ENCODE results near the gene ZSWIM4.

Gene ZSWIM4

DNA sequence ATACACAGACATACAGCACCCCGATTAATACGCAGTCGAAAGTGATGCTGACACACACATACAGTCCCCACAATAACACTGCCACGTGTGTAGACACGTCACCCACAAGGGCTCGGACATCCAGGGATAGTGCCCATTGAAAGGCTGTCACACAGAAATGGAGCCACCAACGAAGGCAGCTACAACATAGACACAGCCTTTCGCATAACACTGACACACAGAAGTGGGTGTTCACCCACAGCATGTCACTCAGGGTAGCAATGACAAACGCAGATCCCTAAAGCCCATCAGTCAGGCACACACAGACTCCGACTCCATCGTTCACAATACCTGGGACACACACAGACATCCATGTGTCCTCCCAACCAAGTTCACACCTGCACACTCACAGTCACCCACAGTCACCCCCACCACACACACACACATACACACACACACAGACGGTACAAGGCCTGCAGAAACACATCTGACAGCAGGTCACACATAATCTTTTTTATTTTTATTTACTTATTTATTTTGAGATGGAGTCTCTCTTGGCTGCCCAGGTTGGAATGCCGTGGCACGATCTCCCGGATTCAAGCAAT, 71.3 kb downstream of the ZSWIM4 start:
- no peaks in the 10 kb centered on the region for H3K36me3 ChIP-seq (ENCODE audit: low read depth)
- DNase-seq (ENCODE audit: low spot score) (no peak), ATAC-seq (ENCODE audit: low read depth) (no peak)
- H3K4me1 ChIP-seq (ENCODE audit: insufficient read depth, poor library complexity, severe bottlenecking), result peaks cover 3% of the 10 kb centered on the region
- TF ChIP-seq, protein P1, sequence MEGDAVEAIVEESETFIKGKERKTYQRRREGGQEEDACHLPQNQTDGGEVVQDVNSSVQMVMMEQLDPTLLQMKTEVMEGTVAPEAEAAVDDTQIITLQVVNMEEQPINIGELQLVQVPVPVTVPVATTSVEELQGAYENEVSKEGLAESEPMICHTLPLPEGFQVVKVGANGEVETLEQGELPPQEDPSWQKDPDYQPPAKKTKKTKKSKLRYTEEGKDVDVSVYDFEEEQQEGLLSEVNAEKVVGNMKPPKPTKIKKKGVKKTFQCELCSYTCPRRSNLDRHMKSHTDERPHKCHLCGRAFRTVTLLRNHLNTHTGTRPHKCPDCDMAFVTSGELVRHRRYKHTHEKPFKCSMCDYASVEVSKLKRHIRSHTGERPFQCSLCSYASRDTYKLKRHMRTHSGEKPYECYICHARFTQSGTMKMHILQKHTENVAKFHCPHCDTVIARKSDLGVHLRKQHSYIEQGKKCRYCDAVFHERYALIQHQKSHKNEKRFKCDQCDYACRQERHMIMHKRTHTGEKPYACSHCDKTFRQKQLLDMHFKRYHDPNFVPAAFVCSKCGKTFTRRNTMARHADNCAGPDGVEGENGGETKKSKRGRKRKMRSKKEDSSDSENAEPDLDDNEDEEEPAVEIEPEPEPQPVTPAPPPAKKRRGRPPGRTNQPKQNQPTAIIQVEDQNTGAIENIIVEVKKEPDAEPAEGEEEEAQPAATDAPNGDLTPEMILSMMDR (IDR thresholded peaks at IDR 0.05; ENCODE audit: poor library complexity, severe bottlenecking), result no peak
- peaks cover 4% of the 10 kb centered on the region for H3K27me3 ChIP-seq (ENCODE audit: insufficient read depth, poor library complexity, severe bottlenecking)
- H3K9me3 ChIP-seq (ENCODE audit: severe bottlenecking), result no peaks in the 10 kb centered on the region
- no peak overlapping the region for H3K27ac ChIP-seq (ENCODE audit: poor library complexity, severe bottlenecking)
- peak overlapping the region; percentile 31 for H3K4me3 ChIP-seq (ENCODE audit: severe bottlenecking)

DNA sequence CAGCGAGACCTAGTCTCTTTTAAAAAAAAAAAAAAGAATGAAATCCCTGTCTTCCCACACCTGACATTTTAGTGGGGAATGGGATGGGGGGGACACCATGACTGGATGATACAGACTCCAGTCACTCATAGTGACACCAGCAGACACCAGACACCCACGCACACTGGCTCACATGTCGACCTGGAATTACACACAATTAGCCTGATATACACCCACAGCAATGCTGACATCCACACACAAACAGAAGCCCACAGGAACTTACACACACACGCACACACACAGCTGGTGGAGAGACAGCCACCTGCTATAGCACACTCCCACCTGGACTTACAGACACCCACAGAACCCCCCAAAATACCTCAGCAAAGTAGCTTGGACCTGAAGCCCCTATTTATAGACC, 73.4 kb downstream of the ZSWIM4 start:
- H3K27ac ChIP-seq (ENCODE audit: poor library complexity, severe bottlenecking), result no peak overlapping the region
- DNase-seq (ENCODE audit: low spot score) (no peak), ATAC-seq (ENCODE audit: low read depth) (no peak)
- no peaks in the 10 kb centered on the region for H3K9me3 ChIP-seq (ENCODE audit: severe bottlenecking)
- no peak overlapping the region for H3K4me3 ChIP-seq (ENCODE audit: severe bottlenecking)
- TF ChIP-seq, protein P1 (IDR thresholded peaks at IDR 0.05; ENCODE audit: poor library complexity, severe bottlenecking), result no peak
- H3K27me3 ChIP-seq (ENCODE audit: insufficient read depth, poor library complexity, severe bottlenecking), result peaks cover 4% of the 10 kb centered on the region
- no peaks in the 10 kb centered on the region for H3K4me1 ChIP-seq (ENCODE audit: insufficient read depth, poor library complexity, severe bottlenecking)
- no peaks in the 10 kb centered on the region for H3K36me3 ChIP-seq (ENCODE audit: low read depth)

DNA sequence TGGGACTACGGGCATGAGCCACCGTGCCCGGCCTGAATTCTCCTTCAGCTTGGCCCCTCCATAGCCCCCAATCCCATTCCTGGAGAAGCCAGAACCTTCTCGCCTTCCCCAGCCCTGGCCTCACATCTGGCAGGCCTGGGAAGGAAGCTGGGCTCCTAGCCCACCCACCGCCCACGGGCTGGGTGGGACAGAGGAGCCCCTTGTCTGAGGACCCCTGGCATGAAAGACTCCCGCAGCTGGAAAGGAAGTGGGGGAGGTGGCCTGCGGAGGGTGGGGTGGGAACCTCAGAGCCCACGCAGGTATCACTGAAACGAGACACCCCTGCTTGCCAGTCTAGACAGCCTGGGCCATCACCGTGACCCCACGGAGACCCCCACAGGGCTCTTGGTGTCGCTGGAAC, 74.0 kb downstream of the ZSWIM4 start:
- Histone ChIP-seq H3K27ac (ENCODE audit: poor library complexity, severe bottlenecking) (no peak overlapping the region), H3K9me3 (ENCODE audit: severe bottlenecking) (no peaks in the 10 kb centered on the region), H3K36me3 (ENCODE audit: low read depth) (no peaks in the 10 kb centered on the region), H3K27me3 (ENCODE audit: insufficient read depth, poor library complexity, severe bottlenecking) (peaks cover 4% of the 10 kb centered on the region), H3K4me3 (ENCODE audit: severe bottlenecking) (no peak overlapping the region), H3K4me1 (ENCODE audit: insufficient read depth, poor library complexity, severe bottlenecking) (no peaks in the 10 kb centered on the region)
- ATAC-seq (ENCODE audit: low read depth) (no peak), DNase-seq (ENCODE audit: low spot score) (no peak)
- TF ChIP-seq, protein P1 (IDR thresholded peaks at IDR 0.05; ENCODE audit: poor library complexity, severe bottlenecking), result no peak

- no peaks in the 10 kb centered on the region for H3K9me3 ChIP-seq (ENCODE audit: severe bottlenecking)
- H3K4me3 ChIP-seq (ENCODE audit: severe bottlenecking), result no peak overlapping the region
- H3K27ac ChIP-seq (ENCODE audit: poor library complexity, severe bottlenecking), result no peak overlapping the region
- TF ChIP-seq, protein P1 (IDR thresholded peaks at IDR 0.05; ENCODE audit: poor library complexity, severe bottlenecking), result no peak
- H3K36me3 ChIP-seq (ENCODE audit: low read depth), result no peaks in the 10 kb centered on the region
- H3K27me3 ChIP-seq (ENCODE audit: insufficient read depth, poor library complexity, severe bottlenecking), result peaks cover 4% of the 10 kb centered on the region
- no peaks in the 10 kb centered on the region for H3K4me1 ChIP-seq (ENCODE audit: insufficient read depth, poor library complexity, severe bottlenecking)
- DNase-seq (ENCODE audit: low spot score) (no peak), ATAC-seq (ENCODE audit: low read depth) (no peak)
Measured at GRCh38 chr19:13870873-13871272, 75.6 kb downstream of the ZSWIM4 start.

DNA sequence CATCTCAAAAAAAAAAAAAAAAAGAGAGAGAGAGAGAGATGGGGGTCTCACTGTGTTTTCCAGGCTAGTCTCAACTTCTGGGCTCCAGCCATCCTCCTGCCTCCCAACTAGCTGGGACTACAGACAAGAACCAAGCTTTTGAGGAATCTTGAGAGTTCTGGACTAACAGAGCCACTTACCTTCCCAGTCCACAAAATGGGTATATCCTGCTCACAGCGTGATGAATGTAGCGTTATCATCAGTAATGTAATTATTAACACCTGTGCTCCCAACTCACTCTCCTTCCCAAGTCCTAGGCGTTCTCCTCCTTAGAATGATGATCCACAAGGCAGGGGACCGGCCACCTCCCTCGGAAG, 77.1 kb downstream of the ZSWIM4 start:
- no peaks in the 10 kb centered on the region for H3K27me3 ChIP-seq (ENCODE audit: insufficient read depth, poor library complexity, severe bottlenecking)
- H3K4me1 ChIP-seq (ENCODE audit: insufficient read depth, poor library complexity, severe bottlenecking), result no peaks in the 10 kb centered on the region
- ATAC-seq (ENCODE audit: low read depth) (no peak), DNase-seq (ENCODE audit: low spot score) (no peak)
- H3K27ac ChIP-seq (ENCODE audit: poor library complexity, severe bottlenecking), result no peak overlapping the region
- no peaks in the 10 kb centered on the region for H3K36me3 ChIP-seq (ENCODE audit: low read depth)
- TF ChIP-seq, protein P1 (IDR thresholded peaks at IDR 0.05; ENCODE audit: poor library complexity, severe bottlenecking), result no peak
- no peaks in the 10 kb centered on the region for H3K9me3 ChIP-seq (ENCODE audit: severe bottlenecking)
- H3K4me3 ChIP-seq (ENCODE audit: severe bottlenecking), result no peak overlapping the region

All from RWPE2 (cell line).